NT2/D1 (cell line): ENCODE measurements around the gene GADD45B.

Experiments
- DNase-seq: peaks from one replicate; pipeline ENCODE4 v3.0.0-alpha.2; 2011; ENCODE audit warnings: low read depth, low spot score
- H3K27me3 ChIP-seq: 2 replicates; pipeline ENCODE4 v1.6.0; 2011; ENCODE audit warnings: mild to moderate bottlenecking; ENCODE audit not compliant: insufficient read length, insufficient read depth
- H3K36me3 ChIP-seq: 2 replicates; pipeline ENCODE4 v1.6.1; 2011; ENCODE audit warnings: mild to moderate bottlenecking, low read length, mixed read lengths; ENCODE audit not compliant: insufficient read depth, insufficient read length
- H3K4me1 ChIP-seq: 2 replicates; pipeline ENCODE4 v1.5.1; 2011; ENCODE audit not compliant: insufficient read depth, insufficient read length
- H3K4me3 ChIP-seq: 2 replicates; pipeline ENCODE4 v1.5.1; 2011; ENCODE audit warnings: low read depth; ENCODE audit not compliant: insufficient read length
- H3K9ac ChIP-seq: 2 replicates; pipeline ENCODE4 v1.6.0; 2011; ENCODE audit warnings: low read depth; ENCODE audit not compliant: insufficient read length
- H3K9me3 ChIP-seq: 2 replicates; pipeline ENCODE4 v1.5.1; 2011; ENCODE audit warnings: mild to moderate bottlenecking, low read length; ENCODE audit not compliant: insufficient read depth
- SUZ12 ChIP-seq: IDR thresholded peaks from 2 replicates; pipeline ENCODE4 v1.6.1; 2011; ENCODE audit not compliant: insufficient read length, insufficient read depth; ENCODE audit errors: extremely low read depth
- YY1 ChIP-seq: IDR thresholded peaks from 2 replicates; pipeline ENCODE4 v1.6.1; 2011; ENCODE audit not compliant: insufficient read length, insufficient read depth
- ZNF274 ChIP-seq: IDR thresholded peaks from 2 replicates; pipeline ENCODE4 v1.6.1; 2011; ENCODE audit warnings: mild to moderate bottlenecking, low read depth, low read length

Gene GADD45B

GRCh38 chr19:2475702-2476450, at the start of gene GADD45B:
TSS of gene GADD45B (plus strand) at chr19:2476127. CDS start at chr19:2476359, 232 bp downstream.
- Histone ChIP-seq H3K36me3 (peaks cover 23% of the 10 kb centered on the region), H3K9ac (peak within 1 kb of the TSS; percentile 92), H3K27me3 (peaks cover 2% of the 10 kb centered on the region), H3K4me1 (peaks cover 10% of the 10 kb centered on the region), H3K9me3 (no peaks in the 10 kb centered on the region), H3K4me3 (peak within 1 kb of the TSS; percentile 74)
- no peak for TF ChIP-seq YY1
- TF ChIP-seq ZNF274 = no peak
- TF ChIP-seq SUZ12 = no peak
- peak; percentile 92 for DNase-seq

- Histone ChIP-seq H3K9ac (peak overlapping the region; percentile 100), H3K36me3 (peaks cover 78% of the 10 kb centered on the region), H3K9me3 (no peaks in the 10 kb centered on the region), H3K4me1 (peaks cover 21% of the 10 kb centered on the region), H3K27me3 (no peaks in the 10 kb centered on the region), H3K4me3 (peak overlapping the region; percentile 99)
- DNase-seq = no peak
- TF ChIP-seq SUZ12 (no peak), ZNF274 (no peak), YY1 (no peak)
Measured at GRCh38 chr19:2426611-2427428, 49.1 kb upstream of the GADD45B start.

- H3K9me3 ChIP-seq = no peaks in the 10 kb centered on the region
- no peak for TF ChIP-seq YY1
- TF ChIP-seq SUZ12 = no peak
- no peak for TF ChIP-seq ZNF274
- H3K4me3 ChIP-seq = peak within 1 kb of the TSS; percentile 99
- peaks cover 21% of the 10 kb centered on the region for H3K4me1 ChIP-seq
- H3K27me3 ChIP-seq = no peaks in the 10 kb centered on the region
- peak within 1 kb of the TSS; percentile 100 for H3K9ac ChIP-seq
- peaks cover 83% of the 10 kb centered on the region for H3K36me3 ChIP-seq
- peak; percentile 94 for DNase-seq
Measured at GRCh38 chr19:2427429-2428320, 48.3 kb upstream of the GADD45B start, which contains the start of gene TIMM13. TSS of gene TIMM13 (minus strand) at chr19:2427586. CDS start at chr19:2427533, 53 bp downstream.

GRCh38 chr19:2428321-2428690, 47.6 kb upstream of the GADD45B start:
- Histone ChIP-seq H3K9ac (peak overlapping the region; percentile 65), H3K9me3 (no peaks in the 10 kb centered on the region), H3K4me3 (peak overlapping the region; percentile 99), H3K27me3 (no peaks in the 10 kb centered on the region), H3K36me3 (peaks cover 78% of the 10 kb centered on the region), H3K4me1 (peaks cover 21% of the 10 kb centered on the region)
- no peak for DNase-seq
- no peak for TF ChIP-seq ZNF274
- no peak for TF ChIP-seq SUZ12
- TF ChIP-seq YY1 = no peak

- peak overlapping the region; percentile 65 for H3K9ac ChIP-seq
Measured at GRCh38 chr19:2428756-2429711, 46.9 kb upstream of the GADD45B start.

More at GRCh38 chr19:2428756-2429711, 46.9 kb upstream of the GADD45B start:
- H3K27me3 ChIP-seq = no peaks in the 10 kb centered on the region
- H3K4me1 ChIP-seq = peaks cover 21% of the 10 kb centered on the region
- TF ChIP-seq SUZ12 (no peak), ZNF274 (no peak), YY1 (no peak)
- no peak for DNase-seq
- H3K36me3 ChIP-seq = peaks cover 77% of the 10 kb centered on the region
- H3K9me3 ChIP-seq = no peaks in the 10 kb centered on the region
- H3K4me3 ChIP-seq = no peak overlapping the region
